ENCODE data around the gene ZBTB7C. TPM values are rescaled to one million over a fixed set of nuclear protein-coding genes. Genes with fewer than 3 reads are reported as not detected.

The ZBTB7C gene
- total and polyA plus RNA-seq, 2 of the 8 experiments (the other 6 are each of a cell fraction or from before 2014, with no cell fraction given), result 0.15 to 0.45 TPM

- Histone ChIP-seq H4K20me1 (replicated peaks in 1 of 2; ENCODE audit: control insufficient read depth in 1 of 2, insufficient read depth in 2 of 2, low read length in 2 of 2) (no peaks in the 10 kb centered on the region), H3K18ac (ENCODE audit: extremely low read depth, low read length) (no peak overlapping the region), H3K27me3 (replicated peaks in 1 of 4; ENCODE audit: control insufficient read depth in 3 of 4, extremely low read depth in 1 of 4, insufficient read depth in 3 of 4, low read length in 3 of 4) (no peaks in the 10 kb centered on the region), H3K9ac (replicated peaks in 1 of 4; ENCODE audit: extremely low read depth in 1 of 4, low read depth in 3 of 4, low read length in 3 of 4) (no peak overlapping the region), H2BK120ac (replicated peaks; ENCODE audit: low read depth, low read length) (no peak overlapping the region), H2BK5ac (ENCODE audit: low read depth, low read length) (no peak overlapping the region), H3K4me3 (ENCODE audit: extremely low read depth in 1 of 4, insufficient read depth in 2 of 4, low read depth in 3 of 4, low read length in 4 of 4) (no peak overlapping the region), H2BK20ac (ENCODE audit: low read length) (no peak overlapping the region), H4K8ac (ENCODE audit: extremely low read depth, insufficient read depth, low read length) (no peak overlapping the region), H3K36me3 (ENCODE audit: control insufficient read depth in 2 of 4, insufficient read depth in 4 of 4, low read length in 3 of 4) (no peaks in the 10 kb centered on the region), H2AK5ac (ENCODE audit: low read depth, low read length) (no peak overlapping the region), H3K56ac (replicated peaks; ENCODE audit: insufficient read length, low read depth, low read length) (no peak overlapping the region), H3K79me1 (ENCODE audit: low read depth, low read length) (no peaks in the 10 kb centered on the region), H4K91ac (replicated peaks; ENCODE audit: insufficient read length, low read length) (no peak overlapping the region), H3K27ac (ENCODE audit: low read depth, low read length) (no peak overlapping the region), H2AFZ (ENCODE audit: low read length) (no peak overlapping the region), H4K5ac (ENCODE audit: insufficient read length, low read depth, low read length) (no peak overlapping the region), H3K9me3 (ENCODE audit: insufficient read depth in 2 of 2, low read depth in 1 of 2, low read length in 1 of 2) (no peaks in the 10 kb centered on the region), H2BK15ac (ENCODE audit: low read length) (no peak overlapping the region), H3K23ac (ENCODE audit: insufficient read length) (no peak overlapping the region), H3K14ac (ENCODE audit: insufficient read length) (no peak overlapping the region), H3K79me2 (ENCODE audit: control insufficient read depth in 1 of 2, insufficient read depth in 2 of 2, low read length in 2 of 2) (no peaks in the 10 kb centered on the region), H3K4ac (replicated peaks; ENCODE audit: insufficient read length, low read depth, low read length) (no peak overlapping the region), H3K4me1 (replicated peaks in 1 of 4; ENCODE audit: control insufficient read depth in 3 of 4, insufficient read depth in 4 of 4, low read length in 3 of 4) (peaks cover 0 to 6% (median under 1%) of the 10 kb centered on the region in 4 experiments; a peak in 5 of 7 replicates), H3K4me2 (ENCODE audit: insufficient read depth in 1 of 2, low read depth in 2 of 2, low read length in 2 of 2) (no peak overlapping the region), H2BK12ac (ENCODE audit: low read depth, low read length) (no peak overlapping the region), H3K23me2 (ENCODE audit: low read depth, low read length) (no peaks in the 10 kb centered on the region)
- POLR2A ChIA-PET (ENCODE audit: partially characterized antibody), result no interaction called here
- DNase-seq (ENCODE audit: low read depth in 1 of 2, low spot score in 2 of 2), result no peak
- FAIRE-seq, result no peak
- WGBS, 2 experiments (ENCODE audit: extremely low coverage in 1 of 2, insufficient coverage in 1 of 2, insufficient read length in 1 of 2, insufficient replicate concordance in 2 of 2, low coverage in 1 of 2, low lambda C conversion rate in 2 of 2, missing lambda C conversion rate in 1 of 2), result 49% methylated on average over 4 of the region's 4 CpGs; no CpG with 5 or more reads in 1 of the 2 experiments
- CTCF ChIA-PET (ENCODE audit: partially characterized antibody), result interaction anchor here (0.6 to 1.8 kb wide), 4 partner anchors 12 to 1450 kb away, joined by 3 to 5 read pairs (median 4); no protein-coding TSS in a partner anchor
- no peak for TF ChIP-seq SIX5 (IDR thresholded peaks at IDR 0.05; ENCODE audit: low read depth, low read length)
- TF ChIP-seq KDM1A (IDR thresholded peaks at IDR 0.05; ENCODE audit: borderline replicate concordance, low read length), result no peak
- no peak for TF ChIP-seq TAF1 (IDR thresholded peaks at IDR 0.05; ENCODE audit: low read depth, low read length)
- TF ChIP-seq E2F6 (IDR thresholded peaks at IDR 0.05), result no peak
- no peak for TF ChIP-seq TBP (IDR thresholded peaks at IDR 0.05; ENCODE audit: low read depth, low read length)
These were observed 75.6 kb downstream of the ZBTB7C start for GRCh38 chr18:48333563-48333962.
